ENCODE data around the gene LRRC37B.
"Not testable (repeated sequence)": the region's sequence is repeated elsewhere in the genome, so short reads cannot be mapped to it uniquely, and the experiment has no call there.

LRRC37B gene

DNA sequence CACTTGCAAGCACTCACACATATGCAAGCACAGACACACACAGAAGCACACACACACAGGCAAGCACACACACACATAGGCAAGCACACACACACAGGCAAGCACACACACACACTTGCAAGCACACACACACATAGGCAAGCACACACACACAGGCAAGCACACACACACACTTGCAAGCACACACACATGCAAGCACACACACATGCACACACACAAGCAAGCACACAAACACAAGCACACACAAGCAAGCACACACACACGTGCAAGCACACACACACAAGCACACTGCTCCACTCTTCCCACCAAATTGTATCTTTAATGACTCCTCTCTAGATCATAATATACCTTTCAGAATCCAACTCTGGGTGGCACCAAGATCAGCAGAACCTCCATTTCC, 84.9 kb downstream of the LRRC37B start:
- not testable (repeated sequence) for H3K27me3 Mint-ChIP-seq; H3K27ac Mint-ChIP-seq; H3K4me3 Mint-ChIP-seq; DNase-seq (ENCODE audit: low spot score in 2 of 2); H3K9me3 Mint-ChIP-seq; H3K36me3 Mint-ChIP-seq; H3K4me1 Mint-ChIP-seq; ATAC-seq (ENCODE audit: low read depth)

DNA sequence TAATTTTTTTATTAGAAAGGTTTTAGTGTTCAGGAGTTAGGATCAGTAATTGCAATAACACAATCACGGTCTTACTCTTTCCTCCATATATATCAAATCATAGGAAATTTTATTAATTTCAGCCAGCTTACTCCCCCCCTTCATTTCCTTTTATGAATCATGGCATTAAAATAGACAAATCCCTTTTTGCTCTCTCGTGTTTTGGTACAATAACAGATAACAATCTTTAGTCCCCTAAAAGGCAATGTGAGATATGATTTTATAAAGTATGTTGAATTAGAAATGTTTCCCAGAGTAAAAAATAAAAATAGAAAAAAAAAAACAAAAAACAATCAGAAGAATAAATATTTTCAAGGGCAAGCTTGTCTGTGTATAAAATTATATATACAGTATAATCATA, 92.5 kb downstream of the LRRC37B start:
- Mint-ChIP-seq H3K27ac (no peak overlapping the region), H3K4me3 (no peak overlapping the region), H3K27me3 (peaks cover 4% of the 10 kb centered on the region), H3K36me3 (no peaks in the 10 kb centered on the region), H3K4me1 (peaks cover 4% of the 10 kb centered on the region), H3K9me3 (no peaks in the 10 kb centered on the region)
- no peak for DNase-seq (ENCODE audit: low spot score in 2 of 2)
- no peak for ATAC-seq (ENCODE audit: low read depth)

DNA sequence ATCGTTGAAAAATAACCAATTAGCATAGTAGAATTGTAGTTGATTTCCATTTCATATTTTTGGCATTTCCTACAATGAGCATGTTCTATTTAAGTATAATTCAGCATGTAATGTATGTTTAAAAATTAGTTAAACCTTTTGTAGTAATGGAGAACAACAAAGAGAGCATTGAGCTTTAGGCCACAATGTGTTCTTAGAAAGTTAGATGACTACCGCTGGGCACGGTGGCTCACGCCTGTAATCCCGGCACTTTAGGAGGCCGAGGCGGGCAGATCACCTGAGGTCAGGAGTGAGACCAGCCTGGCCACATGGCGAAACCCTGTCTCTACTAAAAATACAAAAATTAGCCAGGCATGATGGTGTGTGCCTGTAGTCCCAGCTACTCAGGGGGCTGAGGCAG, 93.1 kb downstream of the LRRC37B start:
- not testable (repeated sequence) for H3K36me3 Mint-ChIP-seq; ATAC-seq (ENCODE audit: low read depth); H3K27ac Mint-ChIP-seq; H3K27me3 Mint-ChIP-seq; H3K4me3 Mint-ChIP-seq; DNase-seq (ENCODE audit: low spot score in 2 of 2); H3K4me1 Mint-ChIP-seq; H3K9me3 Mint-ChIP-seq

DNA sequence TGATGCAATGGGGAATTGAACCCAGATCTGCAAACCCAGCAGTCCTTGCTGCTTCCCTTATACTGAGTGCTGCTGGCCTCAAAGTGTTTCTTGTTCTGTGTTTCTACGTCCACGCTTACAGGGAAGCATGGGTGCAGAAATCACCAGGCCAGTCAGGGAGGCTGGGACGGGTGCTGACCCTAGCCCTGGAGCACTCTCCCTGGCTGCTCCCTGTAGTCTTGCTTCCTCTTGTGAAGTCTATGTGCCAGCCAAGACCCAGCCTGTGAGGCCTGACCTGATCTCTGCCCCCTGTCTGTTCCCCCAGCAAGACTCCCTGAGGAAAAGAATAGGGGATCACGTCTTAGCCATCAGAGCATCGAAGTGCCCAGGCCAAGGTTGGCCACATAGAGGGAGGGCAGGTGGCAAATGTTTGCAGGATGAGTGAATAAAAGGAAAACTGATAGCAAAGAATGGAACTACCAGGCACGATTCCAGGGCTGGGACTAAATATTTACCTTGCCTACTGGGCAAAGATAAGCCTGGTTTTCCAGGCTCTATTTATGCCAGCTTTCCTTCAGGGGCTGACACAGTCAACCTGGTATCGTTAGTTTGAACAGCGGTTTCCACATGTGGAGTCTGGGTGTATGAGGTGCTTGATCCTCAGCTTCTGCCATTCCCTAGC, 93.9 kb downstream of the LRRC37B start:
- H3K4me3 Mint-ChIP-seq = no peak overlapping the region
- no peaks in the 10 kb centered on the region for H3K36me3 Mint-ChIP-seq
- ATAC-seq (ENCODE audit: low read depth) (no peak), DNase-seq (ENCODE audit: low spot score in 2 of 2) (no peak)
- peaks cover 4% of the 10 kb centered on the region for H3K27me3 Mint-ChIP-seq
- no peak overlapping the region for H3K27ac Mint-ChIP-seq
- no peaks in the 10 kb centered on the region for H3K9me3 Mint-ChIP-seq
- peaks cover 4% of the 10 kb centered on the region for H3K4me1 Mint-ChIP-seq

DNA sequence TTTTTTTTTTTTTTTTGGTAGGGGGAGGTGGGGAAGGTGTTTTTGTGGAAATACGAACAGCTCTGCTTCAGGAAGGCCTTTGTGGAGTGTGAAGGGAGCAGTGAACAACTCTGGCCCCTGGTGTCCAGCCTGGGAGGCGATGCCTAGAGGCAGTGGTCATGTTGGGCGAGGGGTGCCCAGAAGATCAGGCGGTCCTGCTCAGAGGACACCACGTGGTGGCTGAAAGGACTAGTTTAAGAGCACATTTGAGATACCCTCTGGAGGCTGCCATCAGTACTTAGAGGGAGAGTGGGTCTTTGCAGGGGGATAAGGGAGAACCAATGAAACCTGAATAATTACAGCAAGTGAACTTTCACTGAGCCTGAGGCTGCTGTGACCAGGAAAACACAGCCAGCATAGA, 95.0 kb downstream of the LRRC37B start:
- H3K4me1 Mint-ChIP-seq = no peaks in the 10 kb centered on the region
- ATAC-seq (ENCODE audit: low read depth) = no peak
- no peaks in the 10 kb centered on the region for H3K36me3 Mint-ChIP-seq
- H3K27me3 Mint-ChIP-seq = peaks cover 7% of the 10 kb centered on the region
- H3K27ac Mint-ChIP-seq = no peak overlapping the region
- H3K4me3 Mint-ChIP-seq = no peak overlapping the region
- no peak for DNase-seq (ENCODE audit: low spot score in 2 of 2)
- no peaks in the 10 kb centered on the region for H3K9me3 Mint-ChIP-seq

DNA sequence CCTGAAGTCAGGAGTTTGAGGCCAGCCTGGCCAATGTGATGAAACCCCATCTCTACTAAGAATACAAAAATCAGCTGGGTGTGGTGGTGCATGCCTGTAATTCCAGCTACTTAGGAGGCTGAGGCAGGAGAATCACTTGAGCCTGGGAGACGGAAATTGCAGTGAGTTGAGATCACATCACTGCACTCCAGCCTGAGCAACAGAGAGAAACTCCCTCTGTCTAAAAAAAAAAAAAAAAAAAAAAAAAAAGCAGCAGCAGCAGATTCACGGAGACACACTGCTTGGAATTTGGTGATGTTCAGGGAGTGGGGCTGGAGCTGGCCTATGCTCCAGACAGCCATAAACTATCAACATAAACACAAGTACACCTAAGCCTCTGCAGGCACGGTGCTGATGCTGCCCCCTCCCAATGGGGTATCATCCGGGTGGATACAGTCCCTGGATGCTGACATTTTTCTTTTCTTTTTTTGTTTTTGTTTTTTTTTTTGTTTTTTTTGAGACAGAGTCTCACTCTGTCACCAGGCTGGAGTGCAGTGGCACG, 95.5 kb downstream of the LRRC37B start:
- ATAC-seq (ENCODE audit: low read depth) = no peak
- no peak for DNase-seq (ENCODE audit: low spot score in 2 of 2)
- Mint-ChIP-seq H3K4me1 (no peaks in the 10 kb centered on the region), H3K9me3 (no peaks in the 10 kb centered on the region), H3K36me3 (no peaks in the 10 kb centered on the region), H3K27ac (no peak overlapping the region), H3K4me3 (no peak overlapping the region), H3K27me3 (peaks cover 7% of the 10 kb centered on the region)
